Fibroblast of pulmonary artery (primary cell): ENCODE measurements around the gene LMNTD2.

ENCODE experiments used
- DNase-seq: peaks from one replicate; pipeline ENCODE4 v3.0.0-alpha.2; 2010; ENCODE audit warnings: low read depth
- H3K4me3 ChIP-seq: replicated peaks from 2 replicates; pipeline ENCODE4 v1.5.1; 2011; ENCODE audit warnings: low read depth, mild to moderate bottlenecking, control low read depth, low read length, moderate library complexity
- CTCF ChIP-seq: IDR thresholded peaks from 2 replicates; pipeline ENCODE4 v1.5.1; 2011; ENCODE audit warnings: mild to moderate bottlenecking, control low read depth, low read length, inconsistent platforms; ENCODE audit errors: missing control alignments

Gene LMNTD2

GRCh38 chr11:605286-606129 lies 45.0 kb upstream of the LMNTD2 start:
- TF ChIP-seq CTCF: no peak
- H3K4me3 ChIP-seq: no peak overlapping the region
- no peak for DNase-seq

GRCh38 chr11:603154-603553 lies 42.6 kb upstream of the LMNTD2 start:
- DNase-seq: no peak
- TF ChIP-seq CTCF: no peak
- no peak overlapping the region for H3K4me3 ChIP-seq

- DNase-seq: no peak
- H3K4me3 ChIP-seq: no peak overlapping the region
- TF ChIP-seq CTCF: no peak
Measured at GRCh38 chr11:601573-602245, 41.2 kb upstream of the LMNTD2 start.

GRCh38 chr11:598005-598680 lies 37.6 kb upstream of the LMNTD2 start:
- no peak for DNase-seq
- TF ChIP-seq CTCF: no peak
- H3K4me3 ChIP-seq: no peak overlapping the region

- no peak overlapping the region for H3K4me3 ChIP-seq
- DNase-seq: no peak
- no peak for TF ChIP-seq CTCF
Measured at GRCh38 chr11:597166-597725, 36.7 kb upstream of the LMNTD2 start.

- no peak for TF ChIP-seq CTCF
- no peak for DNase-seq
- H3K4me3 ChIP-seq: no peak overlapping the region
Measured at GRCh38 chr11:596374-596773, 35.8 kb upstream of the LMNTD2 start.
